Activated CD8-positive, alpha-beta memory T cell treated with anti-CD3 and anti-CD28 coated beads for 36 hours (primary cell): Measurements from ENCODE around the gene OR5H2. TPM values are rescaled to one million over a fixed set of nuclear protein-coding genes. Genes with fewer than 3 reads are reported as not detected.

Experiments
- CTCF ChIA-PET: fragments of 350-600 bp; sonication (Branson Sonifier 250); formaldehyde crosslinking; loops from one replicate; lab custom pipeline; 2021; ENCODE audit warnings: antibody characterized with exemption; lab: Charles Lee
- POLR2A ChIA-PET: fragments of 350-600 bp; sonication (Branson Sonifier 250); formaldehyde crosslinking; loops from one replicate; lab custom pipeline; 2021; ENCODE audit warnings: antibody characterized with exemption; lab: Charles Lee
- total RNA-seq, 2 experiments: library from RNA; stranded (reverse); gene quantifications; one replicate each; pipeline ENCODE4 v1.2.3, GENCODE V29; 2021

Gene OR5H2
- total RNA-seq, 2 experiments from 2014 or later = not detected

GRCh38 chr3:98328933-98329332, 46.6 kb downstream of the OR5H2 start:
- ChIA-PET POLR2A (no interaction called here), CTCF (interaction anchor here (0.6 to 3.2 kb wide), 5 partner anchors 11 to 289 kb away, joined by 3 to 17 read pairs (median 3); no protein-coding TSS in a partner anchor)

GRCh38 chr3:98329392-98330124, 47.3 kb downstream of the OR5H2 start:
- ChIA-PET POLR2A (no interaction called here), CTCF (interaction anchor here (0.6 to 3.2 kb wide), 5 partner anchors 11 to 290 kb away, joined by 3 to 17 read pairs (median 3); no protein-coding TSS in a partner anchor)

- CTCF ChIA-PET = no interaction called here
- POLR2A ChIA-PET = no interaction called here
Observed at GRCh38 chr3:98331329-98331728, 49.0 kb downstream of the OR5H2 start.

Other genes starting within 250 kb of the OR5H2 start
- not detected for gene GABRR3, start 247.2 kb upstream of the OR5H2 start, total RNA-seq
- not detected for gene OR5AC2, start 195.3 kb upstream of the OR5H2 start, total RNA-seq
- gene OR5H1, start 151.8 kb upstream of the OR5H2 start, total RNA-seq = not detected
- not detected for gene OR5H14, start 135.0 kb upstream of the OR5H2 start, total RNA-seq
- gene OR5H15, start 115.8 kb upstream of the OR5H2 start, total RNA-seq = not detected
- not detected for gene OR5H6, start 18.3 kb upstream of the OR5H2 start, total RNA-seq
- not detected for gene OR5K4, start 71.3 kb downstream of the OR5H2 start, total RNA-seq
- gene OR5K3, start 108.2 kb downstream of the OR5H2 start, total RNA-seq = not detected
- gene OR5K1, start 180.7 kb downstream of the OR5H2 start, total RNA-seq = not detected
- not detected for gene OR5K2, start 215.2 kb downstream of the OR5H2 start, total RNA-seq
- gene CLDND1, start 240.4 kb downstream of the OR5H2 start, total RNA-seq = 100 to 1,000 TPM; 233 to 240 TPM
- 1 to 10 TPM; 4.4 to 5.0 TPM for gene GPR15, start 249.5 kb downstream of the OR5H2 start, total RNA-seq